Tibial artery (tissue), 4 donors: ENCODE results near the gene PRAMEF12.
"Not testable (repeated sequence)": the region's sequence is repeated elsewhere in the genome, so short reads cannot be mapped to it uniquely, and the experiment has no call there.

Source experiments
- DNase-seq, 2 donors: peaks; one replicate each; pipeline ENCODE4 v3.0.0-alpha.2; 2019
- H3K27ac ChIP-seq, 2 donors: fragments of 200-600 bp; sonication (generic) in 1 of 2; 1 replicate in 1 of 2; 2 replicates in 1 of 2; pipeline ENCODE4 v1.5.1; 2018 to 2019; ENCODE audit warnings: mild to moderate bottlenecking in 1 of 2
- H3K27me3 ChIP-seq, 2 donors: fragments of 200-600 bp; sonication (generic) in 1 of 2; one replicate each; pipeline versions ENCODE4 v1.5.1 to v1.6.0; 2016 to 2019
- H3K36me3 ChIP-seq, 3 donors: fragments of 200-600 bp; sonication (generic) in 2 of 3; one replicate each; pipeline ENCODE4 v1.5.1; 2016 to 2019; ENCODE audit warnings: mild to moderate bottlenecking in 2 of 3
- H3K4me1 ChIP-seq, 4 donors: fragments of 200-600 bp; sonication (generic) in 2 of 4; 1 replicate in 3 of 4; 2 replicates in 1 of 4; pipeline ENCODE4 v1.5.1; 2016 to 2019
- H3K4me3 ChIP-seq, 2 donors: fragments of 200-600 bp; sonication (generic) in 1 of 2; 1 replicate in 1 of 2; 2 replicates in 1 of 2; pipeline ENCODE4 v1.5.1; 2018 to 2019; ENCODE audit warnings: mild to moderate bottlenecking in 2 of 2
- H3K9me3 ChIP-seq, 3 donors: fragments of 200-600 bp; sonication (generic) in 1 of 3; one replicate each; pipeline ENCODE4 v1.5.1; 2016 to 2019
- intact Hi-C: fragments of 100-400 bp; cut with DNase I; formaldehyde crosslinking; loops from one replicate; pipeline ENCODE4 v1.15.0; 2023; ENCODE audit warnings: low total_unique reads
- TF ChIP-seq, protein P1 (sequence below), 2 experiments: fragments of 200-600 bp in 1 of 2; fragments of 450-650 bp in 1 of 2; IDR thresholded peaks; one replicate each; pipeline ENCODE4 v1.5.1; 2017 to 2019; ENCODE audit warnings: antibody characterized with exemption in 2 of 2, mild to moderate bottlenecking in 1 of 2, moderate library complexity in 1 of 2

The PRAMEF12 gene

DNA sequence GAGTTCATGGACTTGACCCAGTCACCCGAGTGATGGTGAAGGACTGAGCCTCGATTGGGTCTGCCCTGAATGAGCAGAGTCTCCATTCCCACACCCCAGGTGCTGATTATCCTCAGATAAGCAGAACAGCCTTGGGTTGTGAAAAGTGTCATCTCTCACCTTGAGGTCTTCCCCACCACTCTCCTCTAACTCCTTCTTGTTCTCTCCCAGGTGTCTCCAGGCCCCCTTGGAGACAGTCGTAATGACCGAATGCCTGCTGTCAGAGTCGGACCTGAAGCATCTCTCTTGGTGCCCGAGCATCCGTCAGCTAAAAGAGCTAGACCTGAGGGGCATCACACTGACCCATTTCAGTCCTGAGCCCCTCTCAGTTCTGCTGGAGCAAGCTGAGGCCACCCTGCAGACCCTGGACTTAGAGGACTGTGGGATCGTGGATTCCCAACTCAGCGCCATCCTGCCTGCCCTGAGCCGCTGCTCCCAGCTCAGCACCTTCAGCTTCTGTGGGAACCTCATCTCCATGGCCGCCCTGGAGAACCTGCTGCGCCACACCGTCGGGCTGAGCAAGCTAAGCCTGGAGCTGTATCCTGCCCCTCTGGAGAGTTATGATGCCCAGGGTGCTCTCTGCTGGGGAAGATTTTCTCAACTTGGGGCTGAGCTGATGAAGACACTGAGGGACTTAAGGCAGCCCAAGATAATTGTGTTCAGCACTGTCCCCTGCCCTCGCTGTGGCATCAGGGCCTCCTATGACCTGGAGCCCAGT, 3.4 kb downstream of the PRAMEF12 start:
- H3K4me3 ChIP-seq: no peak overlapping the region
- no peaks in the 10 kb centered on the region for H3K27me3 ChIP-seq
- H3K9me3 ChIP-seq: no peaks in the 10 kb centered on the region
- no peaks in the 10 kb centered on the region for H3K4me1 ChIP-seq
- TF ChIP-seq, protein P1, sequence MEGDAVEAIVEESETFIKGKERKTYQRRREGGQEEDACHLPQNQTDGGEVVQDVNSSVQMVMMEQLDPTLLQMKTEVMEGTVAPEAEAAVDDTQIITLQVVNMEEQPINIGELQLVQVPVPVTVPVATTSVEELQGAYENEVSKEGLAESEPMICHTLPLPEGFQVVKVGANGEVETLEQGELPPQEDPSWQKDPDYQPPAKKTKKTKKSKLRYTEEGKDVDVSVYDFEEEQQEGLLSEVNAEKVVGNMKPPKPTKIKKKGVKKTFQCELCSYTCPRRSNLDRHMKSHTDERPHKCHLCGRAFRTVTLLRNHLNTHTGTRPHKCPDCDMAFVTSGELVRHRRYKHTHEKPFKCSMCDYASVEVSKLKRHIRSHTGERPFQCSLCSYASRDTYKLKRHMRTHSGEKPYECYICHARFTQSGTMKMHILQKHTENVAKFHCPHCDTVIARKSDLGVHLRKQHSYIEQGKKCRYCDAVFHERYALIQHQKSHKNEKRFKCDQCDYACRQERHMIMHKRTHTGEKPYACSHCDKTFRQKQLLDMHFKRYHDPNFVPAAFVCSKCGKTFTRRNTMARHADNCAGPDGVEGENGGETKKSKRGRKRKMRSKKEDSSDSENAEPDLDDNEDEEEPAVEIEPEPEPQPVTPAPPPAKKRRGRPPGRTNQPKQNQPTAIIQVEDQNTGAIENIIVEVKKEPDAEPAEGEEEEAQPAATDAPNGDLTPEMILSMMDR (IDR thresholded peaks at IDR 0.05): no peak
- H3K36me3 ChIP-seq: no peaks in the 10 kb centered on the region
- no peak overlapping the region for H3K27ac ChIP-seq
- intact Hi-C loops: no loop called here
- DNase-seq: no peak

- intact Hi-C loops: no loop called here
- Histone ChIP-seq H3K27me3 (no peaks in the 10 kb centered on the region), H3K27ac (no peak overlapping the region), H3K4me3 (no peak overlapping the region), H3K4me1 (no peaks in the 10 kb centered on the region), H3K36me3 (no peaks in the 10 kb centered on the region), H3K9me3 (no peaks in the 10 kb centered on the region)
- TF ChIP-seq, protein P1 (IDR thresholded peaks at IDR 0.05): no peak
- no peak for DNase-seq
These were observed 4.5 kb downstream of the PRAMEF12 start for GRCh38 chr1:12778061-12778460.

DNA sequence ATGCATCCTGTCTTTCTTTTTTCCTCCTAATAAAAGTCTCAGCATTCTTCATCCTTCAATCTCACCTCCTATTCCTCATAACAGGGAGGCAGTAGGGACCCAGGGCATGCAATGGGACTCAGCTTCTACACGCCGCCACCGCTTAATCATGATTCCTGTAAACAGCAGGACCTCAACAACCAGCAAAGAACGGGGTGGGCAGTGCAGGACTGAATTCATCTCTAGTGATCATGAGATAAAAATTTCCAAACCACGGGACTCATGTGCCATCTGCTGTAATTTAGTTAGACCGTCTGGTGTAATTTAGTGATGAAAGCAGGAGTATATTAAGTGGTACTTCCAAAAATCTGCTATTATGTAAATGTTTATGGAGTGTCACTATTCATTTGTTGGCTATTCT, 5.4 kb downstream of the PRAMEF12 start:
- Histone ChIP-seq H3K4me3 (no peak overlapping the region), H3K36me3 (no peaks in the 10 kb centered on the region), H3K4me1 (no peaks in the 10 kb centered on the region), H3K9me3 (peaks cover 0 to 2% (median 1%) of the 10 kb centered on the region in 3 donors), H3K27ac (no peak overlapping the region), H3K27me3 (peaks cover 0 to 2% of the 10 kb centered on the region in 2 donors)
- TF ChIP-seq, protein P1 (IDR thresholded peaks at IDR 0.05): no peak
- no peak for DNase-seq
- intact Hi-C loops: no loop called here

- H3K27ac ChIP-seq, intact Hi-C loops, H3K4me3 ChIP-seq, DNase-seq, H3K27me3 ChIP-seq, H3K36me3 ChIP-seq, H3K4me1 ChIP-seq: not testable (repeated sequence)
- peaks cover 0 to 17% (median 14%) of the 10 kb centered on the region in 3 donors for H3K9me3 ChIP-seq
These were observed 8.0 kb downstream of the PRAMEF12 start for GRCh38 chr1:12781488-12781887.

DNA sequence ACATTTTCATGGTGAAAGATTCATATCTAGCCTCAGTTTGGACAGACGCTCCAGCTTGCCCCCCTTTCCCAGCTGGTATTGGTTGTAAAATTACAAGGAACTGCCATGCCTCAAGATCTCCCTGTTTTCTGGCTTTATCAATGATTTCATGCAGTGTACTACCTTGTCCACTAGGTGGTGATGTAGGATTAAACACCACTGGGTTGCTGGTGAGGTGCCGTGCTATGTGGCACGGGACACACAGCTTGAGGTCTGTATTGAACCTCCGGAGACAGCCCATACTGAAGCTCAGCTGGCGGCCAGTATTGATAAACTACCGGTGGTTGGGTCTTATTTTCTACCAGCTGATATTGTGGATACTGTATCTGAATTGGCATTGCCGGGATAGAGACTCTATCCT, 10.2 kb downstream of the PRAMEF12 start:
- H3K27me3 ChIP-seq, DNase-seq, intact Hi-C loops, H3K4me3 ChIP-seq, H3K4me1 ChIP-seq, H3K36me3 ChIP-seq, H3K27ac ChIP-seq: not testable (repeated sequence)
- H3K9me3 ChIP-seq: peaks cover 0 to 17% (median 14%) of the 10 kb centered on the region in 3 donors

DNA sequence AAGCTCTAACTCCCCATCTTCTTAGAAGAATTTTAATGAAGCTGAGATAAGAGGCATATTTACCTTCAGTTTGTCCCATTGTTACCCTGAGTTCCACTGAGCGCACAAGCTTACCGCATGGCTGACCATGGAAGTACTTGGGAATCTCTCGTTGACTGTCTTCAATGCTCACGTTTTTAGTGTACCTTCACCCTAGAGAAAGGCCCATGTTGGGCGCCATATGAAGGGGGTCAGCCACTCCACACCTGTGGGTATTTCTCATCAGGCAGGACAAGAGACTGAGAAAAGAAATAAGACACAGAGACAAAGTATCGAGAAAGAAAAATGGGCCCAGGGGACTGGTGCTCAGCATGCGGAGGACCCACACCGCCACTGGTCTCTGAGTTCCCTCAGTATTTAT, 11.2 kb downstream of the PRAMEF12 start:
- intact Hi-C loops: not testable (repeated sequence)

GRCh38 chr1:12791097-12791496, 17.6 kb downstream of the PRAMEF12 start, which contains the start of gene PRAMEF1:
TSS of gene PRAMEF1 (plus strand) at chr1:12791397. CDS start at chr1:12793228, 1,831 bp downstream.
- H3K9me3 ChIP-seq, H3K4me3 ChIP-seq, DNase-seq, H3K27ac ChIP-seq, H3K36me3 ChIP-seq, H3K4me1 ChIP-seq, H3K27me3 ChIP-seq, intact Hi-C loops: not testable (repeated sequence)

More for the DNA sequence above, 11.2 kb downstream of the PRAMEF12 start:
- DNase-seq, H3K27me3 ChIP-seq, H3K4me3 ChIP-seq, H3K4me1 ChIP-seq, H3K27ac ChIP-seq, H3K36me3 ChIP-seq: not testable (repeated sequence)
- peaks cover 0 to 17% (median 14%) of the 10 kb centered on the region in 3 donors for H3K9me3 ChIP-seq
